HG02884 (cell line): Measurements from ENCODE around the gene RFX4.
"Not testable (repeated sequence)": the region's sequence is repeated elsewhere in the genome, so short reads cannot be mapped to it uniquely, and the experiment has no call there.

Experiments
- ATAC-seq: cut with Tn5 transposase; IDR thresholded peaks from one replicate; pipeline ENCODE4 v1.9.1; 2021; ENCODE audit warnings: mild to moderate bottlenecking, moderate library complexity; ENCODE audit not compliant: unreplicated experiment

The RFX4 gene

GRCh38 chr12:106588771-106589170 lies 6.0 kb downstream of the RFX4 start:
- ATAC-seq, result no peak

- ATAC-seq, result no peak
Measured at GRCh38 chr12:106590601-106591000, 7.8 kb downstream of the RFX4 start.

- no peak for ATAC-seq
Measured at GRCh38 chr12:106594447-106594846, 11.6 kb downstream of the RFX4 start.

GRCh38 chr12:106595268-106595667 lies 12.5 kb downstream of the RFX4 start:
- no peak for ATAC-seq

GRCh38 chr12:106598003-106598402 lies 15.2 kb downstream of the RFX4 start:
- no peak for ATAC-seq

- no peak for ATAC-seq
Measured at GRCh38 chr12:106599302-106599701, 16.5 kb downstream of the RFX4 start.

- ATAC-seq, result no peak
Measured at GRCh38 chr12:106600503-106600902, 17.7 kb downstream of the RFX4 start.

GRCh38 chr12:106601031-106601430 lies 18.2 kb downstream of the RFX4 start:
- ATAC-seq, result no peak

- ATAC-seq, result no peak
Measured at GRCh38 chr12:106601496-106601895, 18.7 kb downstream of the RFX4 start.

GRCh38 chr12:106602076-106602475 lies 19.3 kb downstream of the RFX4 start:
- ATAC-seq, result no peak

- ATAC-seq, result no peak
Measured at GRCh38 chr12:106605254-106605653, 22.4 kb downstream of the RFX4 start.

- not testable (repeated sequence) for ATAC-seq
Measured at GRCh38 chr12:106620588-106620987, 37.8 kb downstream of the RFX4 start.

- no peak for ATAC-seq
Measured at GRCh38 chr12:106625976-106626375, 43.2 kb downstream of the RFX4 start.

- no peak for ATAC-seq
Measured at GRCh38 chr12:106629797-106630659, 47.2 kb downstream of the RFX4 start.

GRCh38 chr12:106631150-106631549 lies 48.3 kb downstream of the RFX4 start:
- no peak for ATAC-seq

- ATAC-seq, result no peak
Measured at GRCh38 chr12:106631797-106632196, 49.0 kb downstream of the RFX4 start.

- ATAC-seq, result no peak
Measured at GRCh38 chr12:106632797-106633450, 50.1 kb downstream of the RFX4 start.

- no peak for ATAC-seq
Measured at GRCh38 chr12:106633451-106633823, 50.6 kb downstream of the RFX4 start.

- ATAC-seq, result no peak
Measured at GRCh38 chr12:106634206-106634605, 51.4 kb downstream of the RFX4 start.

GRCh38 chr12:106643000-106643399 lies 60.2 kb downstream of the RFX4 start:
- no peak for ATAC-seq

- no peak for ATAC-seq
Measured at GRCh38 chr12:106644335-106645073, 61.7 kb downstream of the RFX4 start.

GRCh38 chr12:106645074-106645421 lies 62.2 kb downstream of the RFX4 start:
- no peak for ATAC-seq
